Chondrocyte (in vitro differentiated cells): ENCODE measurements around the gene SSH3. TPM values are rescaled to one million over a fixed set of nuclear protein-coding genes. Genes with fewer than 3 reads are reported as not detected.

Experiments used
- DNase-seq: peaks from one replicate; pipeline ENCODE4 v3.0.0; 2021; ENCODE audit warnings: mixed read lengths, low spot score
- H3K27ac Mint-ChIP-seq: one replicate; pipeline ENCODE4 v1.8.0; 2021; ENCODE audit warnings: mild to moderate bottlenecking, moderate library complexity, mixed read lengths; ENCODE audit not compliant: unreplicated experiment
- H3K27me3 Mint-ChIP-seq: 2 replicates; pipeline ENCODE4 v1.8.0; 2021; ENCODE audit warnings: low read depth, mixed read lengths
- H3K36me3 Mint-ChIP-seq: 2 replicates; pipeline ENCODE4 v1.8.0; 2021; ENCODE audit warnings: low read depth, mixed read lengths
- H3K4me1 Mint-ChIP-seq: 2 replicates; pipeline ENCODE4 v1.8.0; 2021; ENCODE audit warnings: low read depth, mild to moderate bottlenecking, mixed read lengths
- H3K4me3 Mint-ChIP-seq: one replicate; pipeline ENCODE4 v1.8.0; 2021; ENCODE audit warnings: mild to moderate bottlenecking, moderate library complexity, mixed read lengths; ENCODE audit not compliant: unreplicated experiment
- H3K9me3 Mint-ChIP-seq: 2 replicates; pipeline ENCODE4 v1.8.0; 2021; ENCODE audit warnings: low read depth, mixed read lengths
- total RNA-seq: library from RNA; stranded (reverse); gene quantifications from 3 replicates; pipeline ENCODE4 v1.2.1, GENCODE V29; 2021
- TF ChIP-seq, protein P1 (sequence below): fragments of 200-600 bp; sonication (generic); IDR thresholded peaks from 2 replicates; pipeline ENCODE4 v1.5.0; 2021; ENCODE audit warnings: antibody characterized with exemption, mild to moderate bottlenecking, moderate library complexity

SSH3 gene
- total RNA-seq, 1 donor from 2014 or later, result 28.4 TPM

DNA sequence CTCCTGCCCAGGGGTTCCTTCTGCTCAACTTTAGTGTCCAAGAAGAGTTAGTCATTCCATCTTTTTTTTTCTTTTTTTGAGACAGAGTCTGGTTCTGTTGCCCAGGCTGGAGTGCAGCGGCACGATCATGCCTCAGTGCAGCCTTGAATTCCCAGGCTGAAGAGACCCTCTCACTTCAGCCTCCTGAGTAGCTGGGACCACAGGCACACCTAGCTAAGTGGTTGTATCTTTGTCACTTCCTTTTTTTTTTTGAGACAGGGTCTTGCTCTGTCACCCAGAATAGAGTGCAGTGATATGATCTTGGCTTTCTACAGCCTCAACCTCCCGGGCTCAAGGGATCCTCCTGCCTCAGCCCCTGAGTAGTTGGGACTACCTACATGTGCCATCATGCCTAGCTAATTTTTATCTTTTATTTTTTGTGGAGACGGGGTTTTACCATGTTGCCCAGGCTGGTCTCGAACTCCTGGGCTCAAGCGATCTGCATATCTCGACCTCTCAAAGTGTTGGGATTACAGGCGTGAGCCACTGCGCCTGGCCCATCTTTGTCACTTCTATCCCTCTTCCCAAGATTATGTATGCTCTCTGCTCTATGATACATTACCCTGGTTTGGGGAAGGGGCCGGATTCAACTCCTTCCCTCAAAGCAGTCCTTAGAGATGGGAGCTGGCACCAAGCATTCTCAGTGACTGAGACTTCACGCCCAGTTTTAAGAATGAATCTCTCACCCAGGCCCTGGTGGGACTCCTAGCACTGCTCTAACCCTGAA is 10.0 kb downstream of the SSH3 start:
- peaks cover 4% of the 10 kb centered on the region for H3K36me3 Mint-ChIP-seq
- no peaks in the 10 kb centered on the region for H3K27me3 Mint-ChIP-seq
- H3K9me3 Mint-ChIP-seq, result no peaks in the 10 kb centered on the region
- TF ChIP-seq, protein P1, sequence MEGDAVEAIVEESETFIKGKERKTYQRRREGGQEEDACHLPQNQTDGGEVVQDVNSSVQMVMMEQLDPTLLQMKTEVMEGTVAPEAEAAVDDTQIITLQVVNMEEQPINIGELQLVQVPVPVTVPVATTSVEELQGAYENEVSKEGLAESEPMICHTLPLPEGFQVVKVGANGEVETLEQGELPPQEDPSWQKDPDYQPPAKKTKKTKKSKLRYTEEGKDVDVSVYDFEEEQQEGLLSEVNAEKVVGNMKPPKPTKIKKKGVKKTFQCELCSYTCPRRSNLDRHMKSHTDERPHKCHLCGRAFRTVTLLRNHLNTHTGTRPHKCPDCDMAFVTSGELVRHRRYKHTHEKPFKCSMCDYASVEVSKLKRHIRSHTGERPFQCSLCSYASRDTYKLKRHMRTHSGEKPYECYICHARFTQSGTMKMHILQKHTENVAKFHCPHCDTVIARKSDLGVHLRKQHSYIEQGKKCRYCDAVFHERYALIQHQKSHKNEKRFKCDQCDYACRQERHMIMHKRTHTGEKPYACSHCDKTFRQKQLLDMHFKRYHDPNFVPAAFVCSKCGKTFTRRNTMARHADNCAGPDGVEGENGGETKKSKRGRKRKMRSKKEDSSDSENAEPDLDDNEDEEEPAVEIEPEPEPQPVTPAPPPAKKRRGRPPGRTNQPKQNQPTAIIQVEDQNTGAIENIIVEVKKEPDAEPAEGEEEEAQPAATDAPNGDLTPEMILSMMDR, result no peak
- DNase-seq, result no peak
- peak overlapping the region; percentile 32 for H3K27ac Mint-ChIP-seq
- H3K4me1 Mint-ChIP-seq, result peaks cover 7% of the 10 kb centered on the region
- no peak overlapping the region for H3K4me3 Mint-ChIP-seq

DNA sequence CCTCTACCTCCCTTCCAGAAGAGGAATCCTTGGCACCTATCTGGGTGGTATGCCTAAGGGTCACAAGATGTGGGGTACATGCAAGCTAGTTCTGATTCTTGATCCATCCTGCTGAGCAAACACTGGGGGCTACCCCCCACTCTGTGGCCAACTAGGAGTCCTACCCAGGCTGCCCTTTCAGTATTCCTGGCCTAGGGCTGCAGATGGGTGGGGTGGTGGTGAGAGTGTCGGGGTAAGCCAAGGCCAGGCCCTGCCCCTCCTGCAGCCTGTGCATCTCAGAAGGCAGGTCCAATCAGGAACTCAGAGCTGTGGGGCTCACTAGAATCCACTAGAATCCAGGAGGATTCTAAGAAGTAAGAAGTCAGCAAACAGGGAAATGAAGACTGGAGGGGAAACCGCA is 10.9 kb downstream of the SSH3 start:
- Mint-ChIP-seq H3K27me3 (no peaks in the 10 kb centered on the region), H3K27ac (no peak overlapping the region), H3K4me1 (peaks cover 12% of the 10 kb centered on the region), H3K36me3 (peaks cover 4% of the 10 kb centered on the region), H3K4me3 (no peak overlapping the region), H3K9me3 (no peaks in the 10 kb centered on the region)
- DNase-seq, result no peak
- TF ChIP-seq, protein P1, result no peak

DNA sequence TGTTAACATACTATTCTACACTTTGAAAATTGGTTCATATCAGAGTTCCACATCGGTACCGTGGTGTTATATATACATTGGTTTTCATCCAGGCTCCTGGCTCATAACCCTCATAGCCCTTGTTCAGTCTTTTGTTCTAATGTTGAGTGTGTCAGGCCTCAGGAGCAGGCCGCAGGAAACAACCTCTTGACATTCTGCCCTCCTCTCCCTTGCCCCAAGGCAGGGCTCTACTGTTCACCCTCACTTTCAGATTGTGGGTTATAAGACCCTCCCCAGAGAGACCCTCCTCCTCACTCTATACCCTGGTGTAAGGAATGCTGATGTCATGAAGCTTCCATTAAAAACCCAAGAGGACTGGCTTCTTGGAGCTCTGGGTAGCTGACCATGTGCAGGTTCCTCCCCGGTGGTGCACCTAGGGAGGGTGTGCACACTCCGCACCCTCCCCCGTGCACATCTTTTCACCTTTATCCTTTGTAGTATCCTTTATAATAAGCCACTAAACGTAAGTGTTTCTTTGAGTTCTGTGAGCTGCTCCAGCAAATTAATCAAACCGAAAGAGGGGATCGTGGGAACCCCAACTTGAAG is 12.1 kb downstream of the SSH3 start:
- Mint-ChIP-seq H3K4me1 (peaks cover 12% of the 10 kb centered on the region), H3K4me3 (peak overlapping the region; percentile 30), H3K27ac (no peak overlapping the region), H3K27me3 (no peaks in the 10 kb centered on the region), H3K36me3 (no peaks in the 10 kb centered on the region), H3K9me3 (no peaks in the 10 kb centered on the region)
- TF ChIP-seq, protein P1, result no peak
- no peak for DNase-seq

DNA sequence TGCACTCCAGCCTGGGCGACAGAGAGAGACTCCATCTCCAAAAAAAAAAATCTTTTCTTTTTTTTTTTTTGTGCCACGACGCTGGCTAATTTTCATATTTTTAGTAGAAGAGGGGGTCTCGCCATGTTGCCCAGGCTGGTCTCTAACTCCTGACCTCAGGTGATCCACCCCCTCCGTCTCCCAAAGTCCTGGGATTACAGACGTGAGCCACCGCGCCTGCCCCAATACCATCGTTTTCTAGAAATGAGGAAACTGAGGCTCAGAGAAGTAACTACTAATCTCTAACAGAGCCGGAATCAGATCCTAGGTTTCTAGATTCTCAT is 13.5 kb downstream of the SSH3 start:
- no peak for DNase-seq
- no peaks in the 10 kb centered on the region for H3K9me3 Mint-ChIP-seq
- H3K4me1 Mint-ChIP-seq, result peaks cover 12% of the 10 kb centered on the region
- no peaks in the 10 kb centered on the region for H3K36me3 Mint-ChIP-seq
- TF ChIP-seq, protein P1, result no peak
- peak overlapping the region; percentile 97 for H3K4me3 Mint-ChIP-seq
- H3K27me3 Mint-ChIP-seq, result no peaks in the 10 kb centered on the region
- peak overlapping the region; percentile 99 for H3K27ac Mint-ChIP-seq

DNA sequence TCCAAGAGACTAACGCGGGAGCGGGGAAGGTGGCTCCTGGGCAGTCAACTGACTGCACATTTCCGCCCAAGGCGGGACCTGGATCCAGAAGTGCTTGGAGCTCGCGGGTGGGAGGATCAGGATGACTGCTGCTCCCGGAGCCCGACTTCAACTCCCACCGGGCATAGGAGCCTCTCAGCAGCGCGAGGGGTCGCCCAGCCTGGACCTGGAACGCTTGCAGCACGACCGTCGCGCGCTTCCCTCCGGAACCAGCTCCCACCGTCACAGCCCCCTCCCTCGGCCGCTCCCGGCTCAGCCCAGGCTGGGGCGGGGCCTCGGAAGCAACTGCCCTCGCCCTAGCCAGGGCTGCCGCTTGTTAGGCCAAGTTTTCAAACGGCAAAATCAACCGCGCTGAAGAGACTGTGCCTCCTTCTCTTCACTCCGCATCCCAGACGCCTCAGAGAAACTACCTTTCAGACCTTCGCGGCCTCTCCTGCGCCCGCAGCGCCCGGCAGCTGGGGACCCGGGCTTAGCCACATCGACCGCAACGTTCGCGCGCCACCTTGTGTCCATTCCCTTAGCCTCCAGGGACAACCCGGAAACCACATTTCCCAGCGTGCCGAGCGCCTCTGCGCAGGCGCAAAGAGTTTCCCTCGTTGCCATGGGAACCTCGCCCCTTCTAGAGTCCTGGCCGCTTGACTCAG is 14.0 kb downstream of the SSH3 start:
- H3K4me1 Mint-ChIP-seq, result peaks cover 12% of the 10 kb centered on the region
- peak overlapping the region; percentile 97 for H3K4me3 Mint-ChIP-seq
- DNase-seq, result peak; percentile 96
- H3K27me3 Mint-ChIP-seq, result no peaks in the 10 kb centered on the region
- TF ChIP-seq, protein P1, result peak; percentile 98
- H3K36me3 Mint-ChIP-seq, result no peaks in the 10 kb centered on the region
- peak overlapping the region; percentile 99 for H3K27ac Mint-ChIP-seq
- no peaks in the 10 kb centered on the region for H3K9me3 Mint-ChIP-seq
